HL-60 (cell line): Measurements from ENCODE around the gene FLT3LG.

Experiments
- DNase-seq, 2 experiments: peaks; one replicate each; pipeline ENCODE4 v3.0.0-alpha.2; 2010 to 2020; ENCODE audit warnings: low read depth in 1 of 2, low spot score in 1 of 2
- H3K27ac ChIP-seq: fragments of 250-450 bp; sonication (Bioruptor Pico); replicated peaks from 2 replicates; pipeline ENCODE4 v1.5.1; 2020; ENCODE audit warnings: mild to moderate bottlenecking, moderate library complexity
- H3K27me3 ChIP-seq: fragments of 250-450 bp; sonication (Bioruptor Pico); 2 replicates; pipeline ENCODE4 v1.5.1; 2021; ENCODE audit warnings: mild to moderate bottlenecking, moderate library complexity; ENCODE audit not compliant: insufficient read depth, poor library complexity, severe bottlenecking
- H3K4me3 ChIP-seq: replicated peaks from 2 replicates; pipeline ENCODE4 v1.5.1; 2011; ENCODE audit warnings: mild to moderate bottlenecking, control low read depth, low read length; ENCODE audit not compliant: insufficient read depth
- GABPA ChIP-seq: IDR thresholded peaks from 2 replicates; pipeline ENCODE4 v1.6.1; 2012; ENCODE audit warnings: low read depth
- POLR2AphosphoS5 ChIP-seq: IDR thresholded peaks from 2 replicates; pipeline ENCODE4 v1.6.1; 2012; ENCODE audit warnings: low read depth
- SPI1 ChIP-seq: IDR thresholded peaks from 2 replicates; pipeline ENCODE4 v1.6.1; 2012; ENCODE audit warnings: low read depth, mild to moderate bottlenecking, borderline replicate concordance
- TF ChIP-seq, protein P1 (sequence below): IDR thresholded peaks from one replicate; pipeline ENCODE4 v1.5.1; 2011; ENCODE audit warnings: low read length, control low read depth, inconsistent platforms; ENCODE audit not compliant: insufficient read depth
- TF ChIP-seq, protein P2 (sequence below): IDR thresholded peaks from 2 replicates; pipeline ENCODE4 v1.6.1; 2012; ENCODE audit warnings: low read depth; ENCODE audit not compliant: insufficient replicate concordance

FLT3LG gene

DNA sequence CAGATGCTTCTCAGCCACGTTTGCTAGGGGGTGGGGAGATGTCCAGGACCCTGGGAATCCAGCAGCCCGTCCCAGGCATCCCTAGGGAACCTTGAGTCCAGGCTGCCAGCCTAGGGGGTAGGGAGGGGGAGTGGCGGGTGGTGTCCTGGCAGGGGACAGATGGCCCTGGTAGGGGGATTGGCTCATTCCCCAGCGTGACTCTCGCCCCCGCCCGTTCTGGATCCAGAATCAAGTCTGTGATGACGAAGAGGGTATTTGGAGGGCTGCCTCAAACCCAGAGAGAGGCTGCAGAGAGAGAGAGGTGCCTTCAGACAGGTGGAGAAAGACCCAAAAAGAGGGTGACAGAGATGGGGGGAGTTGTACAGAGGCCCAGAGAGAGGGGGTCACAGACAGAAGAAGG is 36.8 kb upstream of the FLT3LG start:
- TF ChIP-seq, protein P1, sequence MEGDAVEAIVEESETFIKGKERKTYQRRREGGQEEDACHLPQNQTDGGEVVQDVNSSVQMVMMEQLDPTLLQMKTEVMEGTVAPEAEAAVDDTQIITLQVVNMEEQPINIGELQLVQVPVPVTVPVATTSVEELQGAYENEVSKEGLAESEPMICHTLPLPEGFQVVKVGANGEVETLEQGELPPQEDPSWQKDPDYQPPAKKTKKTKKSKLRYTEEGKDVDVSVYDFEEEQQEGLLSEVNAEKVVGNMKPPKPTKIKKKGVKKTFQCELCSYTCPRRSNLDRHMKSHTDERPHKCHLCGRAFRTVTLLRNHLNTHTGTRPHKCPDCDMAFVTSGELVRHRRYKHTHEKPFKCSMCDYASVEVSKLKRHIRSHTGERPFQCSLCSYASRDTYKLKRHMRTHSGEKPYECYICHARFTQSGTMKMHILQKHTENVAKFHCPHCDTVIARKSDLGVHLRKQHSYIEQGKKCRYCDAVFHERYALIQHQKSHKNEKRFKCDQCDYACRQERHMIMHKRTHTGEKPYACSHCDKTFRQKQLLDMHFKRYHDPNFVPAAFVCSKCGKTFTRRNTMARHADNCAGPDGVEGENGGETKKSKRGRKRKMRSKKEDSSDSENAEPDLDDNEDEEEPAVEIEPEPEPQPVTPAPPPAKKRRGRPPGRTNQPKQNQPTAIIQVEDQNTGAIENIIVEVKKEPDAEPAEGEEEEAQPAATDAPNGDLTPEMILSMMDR = no peak
- TF ChIP-seq GABPA (no peak), SPI1 (no peak), POLR2AphosphoS5 (no peak)
- TF ChIP-seq, protein P2, sequence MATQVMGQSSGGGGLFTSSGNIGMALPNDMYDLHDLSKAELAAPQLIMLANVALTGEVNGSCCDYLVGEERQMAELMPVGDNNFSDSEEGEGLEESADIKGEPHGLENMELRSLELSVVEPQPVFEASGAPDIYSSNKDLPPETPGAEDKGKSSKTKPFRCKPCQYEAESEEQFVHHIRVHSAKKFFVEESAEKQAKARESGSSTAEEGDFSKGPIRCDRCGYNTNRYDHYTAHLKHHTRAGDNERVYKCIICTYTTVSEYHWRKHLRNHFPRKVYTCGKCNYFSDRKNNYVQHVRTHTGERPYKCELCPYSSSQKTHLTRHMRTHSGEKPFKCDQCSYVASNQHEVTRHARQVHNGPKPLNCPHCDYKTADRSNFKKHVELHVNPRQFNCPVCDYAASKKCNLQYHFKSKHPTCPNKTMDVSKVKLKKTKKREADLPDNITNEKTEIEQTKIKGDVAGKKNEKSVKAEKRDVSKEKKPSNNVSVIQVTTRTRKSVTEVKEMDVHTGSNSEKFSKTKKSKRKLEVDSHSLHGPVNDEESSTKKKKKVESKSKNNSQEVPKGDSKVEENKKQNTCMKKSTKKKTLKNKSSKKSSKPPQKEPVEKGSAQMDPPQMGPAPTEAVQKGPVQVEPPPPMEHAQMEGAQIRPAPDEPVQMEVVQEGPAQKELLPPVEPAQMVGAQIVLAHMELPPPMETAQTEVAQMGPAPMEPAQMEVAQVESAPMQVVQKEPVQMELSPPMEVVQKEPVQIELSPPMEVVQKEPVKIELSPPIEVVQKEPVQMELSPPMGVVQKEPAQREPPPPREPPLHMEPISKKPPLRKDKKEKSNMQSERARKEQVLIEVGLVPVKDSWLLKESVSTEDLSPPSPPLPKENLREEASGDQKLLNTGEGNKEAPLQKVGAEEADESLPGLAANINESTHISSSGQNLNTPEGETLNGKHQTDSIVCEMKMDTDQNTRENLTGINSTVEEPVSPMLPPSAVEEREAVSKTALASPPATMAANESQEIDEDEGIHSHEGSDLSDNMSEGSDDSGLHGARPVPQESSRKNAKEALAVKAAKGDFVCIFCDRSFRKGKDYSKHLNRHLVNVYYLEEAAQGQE = no peak
- no peak for DNase-seq
- peaks cover 56% of the 10 kb centered on the region for H3K27me3 ChIP-seq
- no peak overlapping the region for H3K27ac ChIP-seq
- no peak overlapping the region for H3K4me3 ChIP-seq

DNA sequence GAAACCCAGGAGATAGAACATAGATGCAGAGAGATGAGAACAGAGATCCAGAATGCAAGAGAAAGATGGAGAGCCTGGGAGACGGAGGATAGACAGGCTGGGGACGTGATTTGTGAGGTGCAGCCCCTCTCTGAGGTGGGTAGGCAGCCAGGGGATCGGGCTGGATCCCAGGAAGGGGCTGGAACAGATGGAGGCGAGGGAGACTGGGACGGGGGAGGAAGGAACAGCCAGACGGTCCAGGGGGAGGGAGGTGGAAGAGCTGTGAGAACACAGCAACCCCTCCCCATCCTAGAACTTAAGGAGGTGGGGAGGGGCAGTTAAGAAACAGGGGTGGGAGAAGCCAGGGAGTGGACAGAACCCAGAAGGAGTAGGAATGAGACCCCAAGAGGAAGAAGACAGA is 35.8 kb upstream of the FLT3LG start:
- H3K27ac ChIP-seq = no peak overlapping the region
- H3K4me3 ChIP-seq = no peak overlapping the region
- H3K27me3 ChIP-seq = peaks cover 59% of the 10 kb centered on the region
- TF ChIP-seq, protein P1 = no peak
- no peak for TF ChIP-seq SPI1
- TF ChIP-seq GABPA = no peak
- TF ChIP-seq POLR2AphosphoS5 = no peak
- TF ChIP-seq, protein P2 = no peak
- DNase-seq = no peak

DNA sequence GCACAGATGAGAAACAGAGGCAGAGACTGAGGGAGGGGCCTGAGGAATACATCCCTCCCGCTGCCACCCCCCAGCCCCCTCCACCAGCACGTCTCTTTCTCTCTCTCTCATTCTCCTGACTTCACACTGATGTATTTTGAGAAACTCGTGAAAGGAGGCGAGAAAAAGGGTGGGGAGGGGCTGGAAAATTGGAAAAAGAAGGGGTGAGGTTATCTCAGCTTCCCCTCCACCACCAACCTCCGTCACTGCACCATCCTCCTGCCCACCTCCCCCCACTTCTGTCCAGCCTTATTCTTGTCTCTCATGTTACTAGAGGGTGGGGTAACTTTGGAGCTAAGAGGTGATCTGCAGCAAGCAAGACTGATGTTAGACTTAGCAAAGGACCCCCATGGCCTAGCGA is 34.2 kb upstream of the FLT3LG start:
- Histone ChIP-seq H3K27me3 (peaks cover 57% of the 10 kb centered on the region), H3K4me3 (no peak overlapping the region), H3K27ac (no peak overlapping the region)
- no peak for DNase-seq
- TF ChIP-seq SPI1 (no peak), POLR2AphosphoS5 (no peak), GABPA (no peak)
- TF ChIP-seq, protein P2 = no peak
- TF ChIP-seq, protein P1 = no peak
